HG02678 (cell line): ENCODE results near the gene ADCY5.

ENCODE experiments used
- ATAC-seq: cut with Tn5 transposase; IDR thresholded peaks from one replicate; pipeline ENCODE4 v1.9.1; 2021; ENCODE audit warnings: mild to moderate bottlenecking, moderate library complexity; ENCODE audit not compliant: unreplicated experiment

Gene ADCY5

DNA sequence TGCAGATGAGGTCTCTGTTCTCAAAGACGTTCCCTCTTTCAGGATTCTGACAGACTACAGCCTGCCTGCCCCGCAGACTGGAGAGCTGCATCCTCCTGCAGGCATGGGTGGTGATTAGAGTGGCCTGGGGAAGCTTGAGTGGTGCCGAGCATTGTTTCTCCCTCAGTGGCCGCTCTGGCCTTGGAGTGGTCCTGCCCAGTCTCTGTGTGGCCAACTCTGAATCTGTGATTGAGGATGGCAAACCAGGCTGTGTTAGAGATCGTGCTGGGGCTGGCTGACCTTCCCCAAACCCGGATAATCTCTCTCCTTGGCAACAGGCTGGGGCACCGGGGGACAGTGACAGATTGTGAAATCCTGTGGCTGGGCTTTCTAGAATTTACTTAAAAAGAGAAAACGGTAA lies 11.0 kb upstream of the ADCY5 start:
- no peak for ATAC-seq

DNA sequence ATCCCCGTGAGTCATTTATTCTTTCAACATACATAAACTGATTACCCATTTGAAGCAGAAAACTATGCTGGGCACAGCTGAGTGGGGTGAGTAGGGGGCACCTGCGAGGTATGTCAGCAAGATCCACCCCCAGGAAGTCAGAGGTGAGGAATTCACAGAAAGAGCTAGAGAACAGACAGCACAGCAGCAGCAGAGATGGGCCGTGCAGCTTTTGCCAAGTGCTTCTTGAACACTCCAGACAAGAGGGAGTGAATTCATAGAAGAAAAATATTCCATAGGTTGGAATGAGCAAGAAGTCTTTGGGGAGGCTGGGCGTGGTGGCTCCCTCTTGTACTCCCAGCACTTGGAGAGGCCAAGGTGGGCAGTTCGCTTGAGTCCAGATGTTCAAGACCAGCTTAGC lies 9.4 kb upstream of the ADCY5 start:
- no peak for ATAC-seq

DNA sequence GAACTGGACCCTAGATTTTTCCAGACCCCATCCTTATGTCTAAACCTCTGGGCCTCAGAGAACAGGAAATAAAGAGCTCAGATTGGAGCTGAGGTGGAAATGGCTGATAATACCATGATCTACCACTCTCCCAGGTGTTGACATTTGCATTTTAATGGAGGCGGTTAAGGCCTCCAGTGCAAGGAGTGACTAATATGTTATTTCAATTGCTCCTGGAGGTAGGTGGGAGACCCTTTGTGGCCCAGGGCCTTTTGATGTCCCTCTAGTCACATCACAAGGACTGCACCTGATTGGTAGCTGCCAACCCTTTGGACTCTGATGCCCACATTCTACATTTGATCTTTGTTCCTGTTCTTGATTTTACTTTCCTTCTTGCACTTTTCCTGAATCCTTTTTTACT lies 9.0 kb upstream of the ADCY5 start:
- no peak for ATAC-seq

DNA sequence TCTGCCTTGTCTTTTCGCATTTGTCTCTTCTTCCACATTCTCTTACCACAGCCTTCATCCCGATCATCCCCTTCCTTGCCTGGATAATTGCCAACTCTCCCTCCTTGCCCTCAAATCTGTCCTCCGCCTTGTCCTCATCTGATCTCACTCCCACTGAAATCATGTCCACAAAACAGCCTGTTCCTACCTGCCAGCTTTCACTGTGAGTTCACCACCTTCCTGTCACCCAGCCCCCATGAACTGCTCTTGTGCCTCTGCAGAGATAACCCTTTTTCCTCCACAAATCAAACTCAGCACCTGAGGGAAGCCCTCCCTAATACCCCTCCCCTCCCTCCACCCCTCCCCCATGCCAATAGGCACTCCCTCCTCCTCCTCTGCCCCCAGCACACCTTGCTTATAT lies 4.8 kb upstream of the ADCY5 start:
- ATAC-seq = no peak

DNA sequence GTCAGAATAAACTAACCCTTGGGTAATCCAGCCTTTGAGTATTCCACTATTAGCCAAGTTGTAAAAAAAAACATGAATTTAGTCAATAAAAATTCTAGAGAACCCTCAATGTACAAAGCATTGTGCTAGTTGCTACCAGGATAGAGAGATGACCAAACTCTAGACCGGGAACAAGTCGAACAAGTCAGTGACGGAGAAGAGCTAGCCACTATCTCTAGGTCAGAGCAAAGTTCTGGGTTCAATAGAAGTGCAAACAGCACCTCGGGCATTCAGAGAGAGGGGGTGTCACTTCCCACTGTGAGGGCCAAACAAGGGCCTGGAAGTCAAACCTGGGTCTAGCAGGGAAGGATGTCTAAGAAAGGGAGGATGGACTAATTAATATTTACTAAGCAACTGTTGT lies 2.3 kb upstream of the ADCY5 start:
- ATAC-seq = no peak

DNA sequence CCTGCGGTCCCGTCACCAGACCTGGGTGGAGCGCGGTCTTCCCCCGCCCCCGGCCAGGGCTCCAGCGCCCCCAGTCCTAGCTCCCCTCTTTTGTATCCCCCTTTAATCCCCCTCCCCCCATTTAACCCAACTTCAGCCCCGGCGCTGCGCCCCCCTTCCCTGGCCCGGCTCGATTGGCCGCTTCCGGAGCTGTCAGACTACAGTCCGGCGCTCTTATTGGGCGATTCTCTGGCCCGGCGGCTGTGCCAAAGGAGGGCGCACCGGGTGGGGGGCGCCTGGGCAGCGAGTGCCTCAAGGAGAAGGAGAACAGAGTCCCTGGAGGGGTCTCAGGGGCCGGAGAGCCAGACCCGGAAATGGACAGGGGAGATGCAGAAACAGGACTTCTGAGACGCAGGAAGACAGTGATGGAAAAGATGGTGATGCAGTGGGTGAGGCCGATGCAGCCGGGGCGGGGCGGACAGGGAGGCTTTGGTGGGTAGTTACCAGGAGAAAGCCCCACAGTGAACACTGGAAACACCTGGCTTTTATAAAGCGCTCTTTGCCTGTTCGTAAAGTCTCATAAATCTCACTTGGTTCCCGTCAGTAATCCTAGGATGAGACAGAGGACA lies 1.2 kb upstream of the ADCY5 start:
- no peak for ATAC-seq

DNA sequence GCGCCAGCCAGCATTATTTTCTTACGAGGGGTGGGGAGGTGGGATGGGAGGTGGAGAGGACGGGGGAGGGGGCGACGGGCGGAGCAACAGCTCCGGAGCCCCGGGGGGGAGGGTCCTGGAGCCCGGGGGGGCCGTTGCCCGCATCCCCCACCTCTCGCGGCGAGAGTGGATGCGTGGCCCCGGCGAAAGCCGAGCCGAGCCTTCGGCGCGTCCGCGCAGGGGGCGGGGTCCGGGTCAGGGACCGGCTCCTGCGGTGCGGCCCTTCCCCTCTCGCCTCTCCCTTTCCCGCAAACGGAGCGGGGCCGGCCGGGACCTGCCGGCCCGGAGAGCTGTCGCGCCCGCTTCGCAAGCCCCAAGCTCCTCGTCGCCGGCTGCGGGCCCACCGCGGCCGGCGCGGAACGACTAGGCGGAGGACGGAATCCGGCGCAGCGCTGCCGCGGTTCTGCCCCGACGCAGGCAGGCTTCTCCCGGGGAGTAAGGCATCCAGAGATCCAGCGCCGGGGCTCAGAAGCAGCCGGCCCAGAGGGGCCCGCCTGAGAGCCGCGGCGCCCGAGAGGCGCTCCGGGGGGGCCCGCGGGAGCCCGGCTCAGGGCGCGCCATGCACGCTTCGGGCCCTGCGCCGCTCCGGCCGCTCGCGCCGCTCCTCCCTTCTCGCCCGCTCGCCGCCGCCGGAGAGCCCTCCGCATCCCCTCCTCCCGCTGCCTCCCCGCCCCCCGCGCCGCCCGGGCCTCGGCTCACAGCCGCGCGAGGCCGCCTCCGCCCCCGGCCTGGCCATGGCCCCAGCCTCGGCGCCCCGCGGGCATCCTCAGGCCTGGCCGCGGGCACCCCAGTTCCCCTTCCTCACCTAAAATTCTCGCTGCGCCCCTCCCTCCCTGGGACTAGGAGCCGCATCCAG lies 459 bp upstream of the ADCY5 start:
- ATAC-seq = no peak

DNA sequence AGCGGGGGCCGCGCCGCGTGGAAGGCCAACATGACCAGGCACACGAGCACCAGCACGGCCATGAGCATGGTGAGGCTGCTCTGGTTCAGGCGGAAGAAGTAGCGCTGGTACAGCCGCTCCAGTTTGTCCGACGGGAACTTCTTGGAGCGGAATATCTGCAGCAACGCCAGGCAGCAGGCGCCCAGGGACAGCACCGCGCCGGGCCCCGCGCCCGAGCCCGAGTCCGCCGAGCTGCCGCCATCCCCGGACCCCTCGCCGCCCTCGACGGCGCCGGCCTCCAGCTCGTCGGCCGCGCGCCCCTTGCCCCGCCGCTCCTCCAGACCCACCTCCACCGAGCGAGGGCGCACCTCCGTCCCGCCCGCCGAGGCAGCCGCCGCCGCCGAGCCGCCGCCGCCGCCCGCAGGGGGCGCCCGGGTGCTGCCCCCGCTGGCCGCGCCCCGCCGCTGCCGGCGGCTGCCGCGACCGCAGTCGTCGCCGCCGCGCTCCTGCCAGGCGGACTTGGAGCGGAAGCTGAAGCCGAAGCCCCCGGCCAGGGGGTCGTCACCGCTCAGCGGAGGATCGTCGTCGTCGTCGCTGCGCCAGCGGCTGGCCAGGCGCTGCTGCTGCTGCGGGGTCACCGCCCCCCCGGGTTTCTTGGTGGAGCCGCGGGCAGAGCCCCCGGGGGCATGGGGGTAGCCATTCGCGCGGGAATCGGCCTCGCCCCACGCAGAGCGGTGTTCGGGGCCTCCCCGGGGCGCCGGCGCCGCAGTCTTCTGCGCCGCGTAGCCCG lies 957 bp downstream of the ADCY5 start:
- no peak for ATAC-seq

DNA sequence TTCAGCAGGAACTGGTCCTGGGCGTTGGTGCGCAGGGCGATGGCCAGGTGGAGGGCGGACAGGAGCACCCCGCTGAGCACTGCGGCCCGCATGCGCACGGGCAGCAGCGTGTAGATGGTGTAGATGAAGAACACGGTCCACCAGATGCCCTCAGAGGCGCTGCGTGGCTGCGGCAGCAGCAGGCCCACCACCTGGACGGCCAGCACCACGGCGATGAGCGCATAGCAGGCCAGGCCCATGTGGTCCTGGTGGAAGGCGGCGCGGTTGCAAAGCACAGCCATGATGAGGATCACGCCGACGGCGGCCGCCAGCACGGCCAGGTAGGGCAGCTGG lies 1.5 kb downstream of the ADCY5 start:
- ATAC-seq = no peak

DNA sequence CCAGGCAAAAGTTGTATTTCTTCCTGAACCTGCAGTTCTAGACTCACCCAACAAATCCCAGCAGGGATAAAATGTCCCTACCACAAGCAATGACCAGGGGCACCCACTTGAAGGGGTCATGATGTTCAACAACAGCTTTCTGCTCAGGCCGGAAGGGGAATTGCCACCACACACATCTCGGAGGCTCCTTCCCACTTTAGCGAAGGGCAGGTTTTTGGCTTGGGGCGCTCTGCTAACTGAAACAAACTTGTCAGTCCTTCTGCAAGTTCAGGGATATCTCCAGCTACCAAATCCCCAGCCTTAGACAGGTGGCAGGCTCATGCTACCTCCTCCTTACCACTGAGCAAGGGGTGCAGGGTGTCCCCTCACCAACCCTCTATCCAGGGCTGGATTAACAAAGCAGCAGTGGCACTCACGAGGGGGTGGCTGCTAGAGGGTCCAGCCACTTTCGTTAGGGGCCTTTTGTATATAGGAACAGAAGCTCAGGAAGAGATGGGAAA lies 2.2 kb downstream of the ADCY5 start:
- no peak for ATAC-seq

DNA sequence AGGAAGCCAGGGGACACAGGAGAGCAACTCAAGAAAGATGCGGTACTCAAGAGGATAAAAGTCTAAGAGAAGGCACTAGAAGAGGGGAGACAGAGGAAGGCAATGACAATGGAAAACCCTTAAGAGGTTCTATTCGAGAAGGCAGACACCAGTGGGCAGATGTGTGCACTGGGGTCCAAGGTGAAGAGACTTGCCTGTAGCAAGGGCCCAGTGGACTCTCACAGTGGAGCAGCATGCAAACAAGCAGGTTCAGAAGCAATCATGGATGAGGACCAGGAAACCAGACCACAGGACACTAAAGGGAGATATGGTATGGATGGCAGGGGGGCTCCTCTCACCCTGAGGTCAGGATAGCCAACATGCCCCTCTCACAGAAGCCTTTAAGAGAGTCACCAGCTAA lies 2.7 kb downstream of the ADCY5 start:
- no peak for ATAC-seq

DNA sequence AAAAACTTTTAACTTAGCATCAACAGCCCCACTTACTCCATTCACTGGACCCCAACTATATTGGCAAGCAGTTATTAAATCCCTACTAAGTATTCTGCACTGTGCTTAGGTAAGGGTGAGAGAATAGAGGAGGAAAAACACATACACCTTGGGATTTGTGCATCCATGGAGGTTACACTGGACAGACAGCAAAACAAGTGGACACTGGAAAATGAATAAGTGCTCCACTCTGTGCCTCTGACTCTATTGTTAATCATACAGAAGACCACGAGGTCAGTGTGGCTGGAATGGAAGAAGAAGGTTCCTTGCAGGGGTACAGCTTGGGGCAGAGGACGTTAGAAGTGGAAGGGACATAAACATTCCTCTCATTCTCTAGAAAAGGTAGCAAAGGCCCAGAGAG lies 3.2 kb downstream of the ADCY5 start:
- ATAC-seq = no peak

DNA sequence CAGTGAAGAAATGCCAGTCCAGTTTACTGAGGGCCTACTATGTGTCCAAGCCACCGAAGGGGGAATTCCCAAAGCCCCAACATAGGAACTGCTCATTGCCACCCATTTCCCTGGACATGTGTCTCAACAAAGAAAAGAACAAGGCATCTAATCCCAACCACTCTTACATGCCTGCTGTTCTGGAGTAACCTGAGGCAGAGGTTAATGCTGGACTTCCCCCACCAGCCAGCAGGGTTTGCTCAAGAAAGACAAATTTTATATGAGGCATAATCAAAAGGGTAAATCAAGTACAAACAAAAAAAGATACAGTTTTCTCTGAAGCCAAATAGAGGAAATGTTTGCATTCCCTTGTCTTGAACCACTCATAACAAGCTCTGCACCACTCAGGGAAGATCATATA lies 4.1 kb downstream of the ADCY5 start:
- no peak for ATAC-seq

DNA sequence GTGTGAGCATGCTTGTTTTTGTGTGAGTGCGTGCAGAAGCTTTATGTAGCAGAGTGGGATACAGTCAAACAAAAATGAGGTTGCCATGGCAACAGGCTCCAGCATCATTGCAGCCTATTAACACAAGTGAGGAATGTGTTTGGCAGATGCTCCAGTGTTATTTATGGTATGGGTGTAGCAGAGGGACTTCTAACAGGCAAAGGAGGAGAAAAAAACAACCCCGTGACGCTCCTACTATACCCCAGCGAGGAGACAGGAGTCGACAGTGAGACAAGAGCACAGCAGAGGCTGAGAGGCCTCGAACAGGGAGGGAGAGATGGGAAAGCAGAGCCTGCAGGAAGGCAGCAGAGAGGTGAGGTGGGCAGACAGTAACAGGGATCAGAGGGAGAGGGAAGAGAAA lies 4.9 kb downstream of the ADCY5 start:
- no peak for ATAC-seq

DNA sequence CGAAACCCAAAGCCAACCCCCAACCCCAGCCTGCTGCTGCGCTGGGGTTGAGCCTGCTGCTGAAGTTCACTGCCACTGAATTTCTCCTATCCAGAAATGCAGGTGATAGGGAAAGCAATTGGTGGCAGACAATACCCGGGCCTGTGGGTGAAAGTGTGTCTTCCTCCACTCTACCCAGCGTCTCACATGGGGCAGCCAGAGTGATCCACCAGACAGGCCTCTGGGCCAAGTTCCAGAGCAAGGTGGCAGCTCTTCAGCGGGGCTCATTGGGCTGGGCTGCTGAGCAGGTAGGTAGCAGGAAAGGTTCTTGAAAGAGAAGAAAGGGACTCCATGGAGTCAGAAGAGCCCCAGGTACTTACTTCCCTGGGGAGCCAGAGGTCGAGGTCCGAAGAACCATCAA lies 6.0 kb downstream of the ADCY5 start:
- no peak for ATAC-seq

DNA sequence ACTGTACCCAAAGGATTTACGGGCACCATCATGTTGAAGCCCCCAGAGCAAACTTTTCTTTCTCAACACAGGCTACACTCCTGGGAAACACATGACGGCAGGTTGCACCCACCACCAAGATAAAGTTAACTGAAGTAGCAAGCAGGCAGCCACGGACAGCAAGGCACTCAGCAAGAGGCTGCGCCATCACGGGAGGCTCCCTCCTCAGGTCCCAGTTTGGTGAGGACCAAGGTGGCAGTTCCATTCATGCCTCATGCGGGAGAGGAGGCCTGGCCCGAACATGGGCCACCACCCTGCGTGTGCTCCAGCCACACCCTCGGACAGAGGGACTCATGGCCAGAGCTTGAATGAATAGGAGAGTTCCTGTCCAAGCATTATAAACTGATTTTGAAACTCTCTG lies 6.8 kb downstream of the ADCY5 start:
- ATAC-seq = no peak

DNA sequence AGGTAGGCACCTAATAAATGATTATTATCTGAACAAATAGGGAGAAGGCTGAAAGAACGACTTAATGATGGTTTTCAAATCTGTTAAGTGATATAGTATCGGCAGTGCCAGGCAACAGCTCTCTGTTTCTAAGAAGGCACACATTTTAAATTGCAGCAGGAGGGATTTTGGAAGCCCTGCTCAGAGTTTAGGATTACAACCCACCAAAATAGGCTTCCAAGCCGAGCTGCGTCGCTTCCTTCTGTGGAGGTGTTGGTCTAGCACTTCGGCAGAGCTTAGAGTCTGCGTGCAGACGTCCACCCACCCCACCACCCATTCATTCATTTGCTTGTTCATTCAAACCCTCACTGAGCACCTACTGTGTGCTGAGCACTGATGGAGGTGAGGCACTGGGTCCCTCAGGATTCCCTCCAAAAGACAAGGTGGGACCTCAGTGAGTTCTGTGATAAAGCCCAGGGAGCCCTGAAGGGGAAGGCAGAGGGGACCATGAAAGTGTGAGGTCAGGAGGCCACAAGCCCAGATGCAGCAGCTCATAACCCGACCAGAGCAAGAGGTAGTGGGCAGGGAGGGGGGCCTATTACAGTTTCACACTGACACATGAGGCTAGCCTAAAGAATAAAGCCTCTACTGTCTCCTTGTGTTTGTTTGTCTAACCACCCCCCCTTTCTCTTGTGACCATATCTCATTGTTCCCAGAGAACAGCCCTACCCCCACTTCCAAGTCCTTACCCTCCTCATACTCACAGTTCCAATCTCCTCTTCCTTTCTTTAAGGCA lies 8.9 kb downstream of the ADCY5 start:
- ATAC-seq = no peak

DNA sequence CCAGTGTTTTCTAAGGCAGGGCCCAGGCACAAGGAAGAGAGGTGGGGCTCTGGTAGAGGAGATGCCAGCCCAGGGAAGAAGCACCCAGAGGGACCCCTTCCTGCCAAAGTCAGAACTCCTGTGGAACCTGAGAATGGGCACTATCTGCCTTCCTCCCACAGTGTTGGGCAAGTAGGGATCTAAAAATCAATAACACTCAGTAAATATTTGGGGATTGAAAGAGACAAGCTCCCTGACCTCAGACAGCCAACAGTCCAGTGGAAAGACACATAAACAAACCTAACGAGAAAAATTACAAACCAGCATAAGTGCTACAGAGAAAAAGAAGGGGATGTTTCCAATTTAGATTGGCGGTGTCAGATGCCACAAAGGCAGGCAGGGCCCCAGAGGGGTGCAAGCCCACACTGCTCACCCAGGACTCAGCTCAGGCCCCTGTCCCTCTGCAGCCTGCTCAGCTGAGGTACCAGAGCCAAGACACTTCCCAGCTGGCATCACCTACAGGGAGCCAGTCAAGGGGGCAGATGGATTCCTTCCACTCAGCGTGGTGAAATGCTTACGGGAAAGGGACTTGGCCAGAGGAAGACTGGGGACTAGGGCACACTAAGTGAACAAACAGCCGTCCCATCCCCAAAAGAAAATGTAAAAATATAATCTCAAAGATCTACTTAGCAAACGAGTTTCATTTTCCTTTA lies 15.9 kb downstream of the ADCY5 start:
- no peak for ATAC-seq

DNA sequence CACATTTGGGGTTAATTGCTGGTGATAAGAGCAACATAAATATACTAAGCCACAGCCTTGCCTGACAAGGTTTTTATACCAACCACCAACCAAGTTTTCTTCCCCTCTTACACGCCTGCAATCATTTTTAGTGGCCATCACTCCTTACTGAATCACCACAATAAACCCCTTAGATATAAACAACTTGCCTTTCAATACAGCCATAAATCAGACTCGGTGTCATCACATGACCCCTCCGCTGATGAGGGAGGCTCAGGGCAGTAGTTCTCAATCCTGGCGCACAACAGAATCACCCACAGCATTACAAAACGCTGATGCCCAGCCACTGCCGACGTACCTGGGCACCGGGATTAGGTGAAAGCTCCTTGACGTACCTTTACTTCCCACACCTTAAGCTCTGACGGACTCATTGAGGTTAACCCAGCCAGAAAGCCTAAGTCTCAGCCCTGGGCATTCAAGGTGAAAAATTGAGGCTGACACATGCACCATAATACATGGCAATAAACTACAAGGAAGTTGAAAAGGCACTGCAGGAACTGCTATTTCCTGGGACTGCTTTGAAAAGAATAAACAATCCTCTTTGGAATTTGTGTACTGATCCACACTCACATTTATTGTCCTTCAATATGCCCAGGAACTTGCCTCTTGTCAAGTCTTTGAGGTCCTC lies 17.1 kb downstream of the ADCY5 start:
- ATAC-seq = no peak
